ENCODE measurements around the gene TSHZ2. TPM values are rescaled to one million over a fixed set of nuclear protein-coding genes. Genes with fewer than 3 reads are reported as not detected.

TSHZ2 gene
- total RNA-seq, 1 experiment from 2014 or later = 0.07 TPM

- H3K79me2 ChIP-seq (ENCODE audit: insufficient read depth, low read length) = no peaks in the 10 kb centered on the region
- H3K9me3 ChIP-seq (ENCODE audit: control insufficient read depth, low read depth, low read length) = no peaks in the 10 kb centered on the region
- no peak overlapping the region for H4K5ac ChIP-seq (ENCODE audit: insufficient read length, low read depth, low read length)
- H2AFZ ChIP-seq (ENCODE audit: low read length) = no peak overlapping the region
- no peak overlapping the region for H3K56ac ChIP-seq (ENCODE audit: insufficient read length, low read depth, low read length)
- peaks cover 4% of the 10 kb centered on the region for H3K27me3 Mint-ChIP-seq (ENCODE audit: low read depth)
- H3K27ac Mint-ChIP-seq = no peak overlapping the region
- no peak for DNase-seq
- no peak overlapping the region for H3K4me2 ChIP-seq (ENCODE audit: insufficient read depth, insufficient read length, low read length)
- no peak overlapping the region for H2BK20ac ChIP-seq (ENCODE audit: low read depth, low read length, poor library complexity, severe bottlenecking)
- no peak overlapping the region for H2BK5ac ChIP-seq (ENCODE audit: insufficient read length, low read length)
- H3K14ac ChIP-seq (ENCODE audit: insufficient read depth, low read length) = no peak overlapping the region
- H2AK5ac ChIP-seq (ENCODE audit: insufficient read length, low read length) = no peak overlapping the region
- H3T11ph ChIP-seq (ENCODE audit: low read length) = no peak overlapping the region
- H3K4me1 Mint-ChIP-seq = no peaks in the 10 kb centered on the region
- H3K23me2 ChIP-seq (ENCODE audit: insufficient read length, low read depth, low read length, poor library complexity, severe bottlenecking) = no peaks in the 10 kb centered on the region
- H4K91ac ChIP-seq (ENCODE audit: insufficient read length, low read depth, low read length) = no peak overlapping the region
- no peak overlapping the region for H3K18ac ChIP-seq (ENCODE audit: insufficient read length, low read depth, low read length)
- no peak overlapping the region for H3K9ac ChIP-seq (ENCODE audit: extremely low read depth, insufficient read length, low read length)
- H3K4me1 ChIP-seq (ENCODE audit: insufficient read depth, low read length) = no peaks in the 10 kb centered on the region
- H3K27me3 ChIP-seq (ENCODE audit: insufficient read depth, low read length) = no peaks in the 10 kb centered on the region
- H3K4ac ChIP-seq (ENCODE audit: low read depth, low read length) = no peak overlapping the region
- H4K20me1 ChIP-seq (ENCODE audit: control insufficient read depth, insufficient read depth, insufficient read length) = no peaks in the 10 kb centered on the region
- H3K36me3 Mint-ChIP-seq (ENCODE audit: insufficient read depth in 1 of 3, low read depth in 3 of 3) = no peaks in the 10 kb centered on the region
- no peak for TF ChIP-seq CTCF (conservative IDR thresholded peaks at IDR 0.05)
- no peak overlapping the region for H2BK120ac ChIP-seq (ENCODE audit: low read depth, low read length, poor library complexity, severe bottlenecking)
- no peak overlapping the region for H4K8ac ChIP-seq (replicated peaks; ENCODE audit: insufficient read length, low read depth, low read length)
- no peak overlapping the region for H2BK15ac ChIP-seq (ENCODE audit: low read depth, low read length)
- WGBS (ENCODE audit: extremely low coverage, insufficient read length, low lambda C conversion rate) = no CpG with 5 or more reads among the region's 6 CpGs
- no peak overlapping the region for H3K23ac ChIP-seq (ENCODE audit: insufficient read length, low read depth, low read length)
- H3K79me1 ChIP-seq (ENCODE audit: insufficient read depth, low read depth, low read length, poor library complexity, severe bottlenecking) = no peaks in the 10 kb centered on the region
- peaks cover 0 to 2% of the 10 kb centered on the region in 2 experiments; a peak in 1 of 5 replicates for H3K9me3 Mint-ChIP-seq
- H2BK12ac ChIP-seq (ENCODE audit: insufficient read length, low read depth, low read length) = no peak overlapping the region
- H3K27ac ChIP-seq (ENCODE audit: insufficient read length, low read depth, low read length) = no peak overlapping the region
- H3K4me3 Mint-ChIP-seq = no peak overlapping the region
Measured at GRCh38 chr20:53050338-53050737, 78.2 kb downstream of the TSHZ2 start.

All from H9 (cell line).